NCI-H345 treated with DMSO at 0.1 percent for 48 hours (cell line): Measurements from ENCODE around the gene BTBD9.

Experiments
- DNase-seq: peaks from one replicate; lab custom pipeline; 2025; ENCODE audit not compliant: unreplicated experiment; lab: John Stamatoyannopoulos, UW

The BTBD9 gene

DNA sequence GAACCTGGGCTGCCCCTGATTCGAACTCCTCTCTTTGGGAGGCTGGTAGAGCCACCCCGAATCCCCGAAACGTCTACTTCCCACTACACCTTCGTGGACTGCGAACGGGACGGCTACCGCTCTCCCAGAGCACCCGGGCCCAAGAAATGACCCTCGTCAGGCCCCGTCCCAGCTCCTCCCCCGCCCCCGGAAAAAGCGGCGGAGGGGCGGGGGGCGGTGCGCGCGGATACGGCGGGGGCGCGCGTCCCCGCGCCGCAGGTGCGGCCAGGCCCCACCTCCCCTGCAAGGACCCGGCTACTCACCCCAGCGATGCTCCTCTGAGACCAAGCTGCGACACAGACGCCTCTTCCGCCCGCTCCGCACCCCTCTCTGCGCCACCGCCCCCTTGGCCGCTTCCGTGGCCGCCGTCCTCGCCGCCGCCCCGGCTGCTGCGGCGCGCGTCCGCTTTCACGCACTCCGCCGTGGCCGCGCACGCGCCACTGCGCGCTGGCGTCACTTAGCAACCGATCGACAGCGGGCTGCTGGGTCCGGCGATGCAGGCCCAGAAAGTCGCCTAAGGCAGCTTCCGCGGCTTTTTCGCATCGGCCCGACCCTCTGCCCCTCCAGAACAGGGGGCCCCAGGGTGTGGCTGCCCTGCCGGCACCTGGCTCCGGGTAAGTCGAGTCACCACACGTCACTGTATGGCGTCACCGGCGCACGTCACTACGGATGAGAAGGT lies at the start of gene BTBD9:
BTBD9 (minus strand) TSS at position 432 of the 718 bp plus-strand sequence.
- peak; percentile 72 for DNase-seq

- DNase-seq: no peak
Measured at GRCh38 chr6:38688579-38689087, 48.9 kb upstream of the BTBD9 start.

GRCh38 chr6:38687549-38687948 lies 47.8 kb upstream of the BTBD9 start:
- no peak for DNase-seq

- DNase-seq: no peak
Measured at GRCh38 chr6:38687043-38687353, 47.3 kb upstream of the BTBD9 start.

- no peak for DNase-seq
Measured at GRCh38 chr6:38686270-38687042, 46.7 kb upstream of the BTBD9 start.

GRCh38 chr6:38684904-38685303 lies 45.2 kb upstream of the BTBD9 start:
- DNase-seq: no peak

GRCh38 chr6:38684237-38684636 lies 44.5 kb upstream of the BTBD9 start:
- DNase-seq: no peak

DNA sequence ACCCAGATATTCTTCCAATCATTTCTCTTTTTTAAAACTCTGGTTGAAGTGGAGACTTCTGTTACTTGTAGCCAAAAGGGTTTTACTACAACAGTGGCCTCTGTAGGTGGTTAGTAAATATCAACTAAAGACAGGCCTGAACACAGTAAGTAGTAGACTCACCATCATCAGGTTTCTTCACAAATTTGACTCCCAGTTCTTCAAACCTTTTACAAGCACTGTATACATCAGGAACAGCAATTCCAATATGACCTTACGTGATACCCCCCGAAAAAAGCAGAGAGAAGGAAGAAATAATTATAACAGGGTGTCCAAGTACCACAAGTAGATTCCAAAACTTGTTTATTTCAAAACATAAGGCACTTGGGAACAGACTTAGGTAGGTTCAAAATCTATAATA lies 42.1 kb upstream of the BTBD9 start:
- DNase-seq: no peak

- no peak for DNase-seq
Measured at GRCh38 chr6:38679668-38680067, 39.9 kb upstream of the BTBD9 start.

DNA sequence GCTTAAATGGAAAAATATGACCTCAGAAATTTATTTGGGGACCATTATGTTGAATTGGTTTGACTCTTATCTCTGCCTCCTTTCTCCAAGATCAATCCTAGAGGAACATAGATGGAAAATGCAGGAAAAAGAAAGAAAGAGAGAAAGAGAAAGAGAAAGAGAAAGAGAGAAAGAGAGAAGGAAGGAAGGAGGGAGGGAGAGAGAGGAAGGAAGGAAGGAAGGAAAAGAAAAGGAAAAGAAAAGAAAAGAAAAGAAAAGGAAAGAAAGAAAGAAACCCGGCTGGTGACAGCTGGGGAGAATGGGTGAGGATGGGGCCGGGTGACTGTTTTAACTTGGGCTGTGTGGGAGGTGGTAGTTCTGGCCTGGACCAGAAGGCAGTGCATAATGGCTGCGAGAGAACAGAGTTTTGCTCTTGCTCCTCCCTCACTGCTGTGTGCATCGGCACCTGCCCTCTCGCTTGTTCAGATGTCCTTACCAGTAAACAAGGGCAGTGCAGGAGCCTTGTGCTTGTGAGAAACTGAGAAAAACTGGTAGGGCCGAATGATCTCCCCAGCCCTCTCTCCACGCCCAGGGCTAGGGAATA lies 38.5 kb upstream of the BTBD9 start:
- no peak for DNase-seq

- DNase-seq: no peak
Measured at GRCh38 chr6:38676974-38677544, 37.3 kb upstream of the BTBD9 start.

GRCh38 chr6:38676236-38676973 lies 36.7 kb upstream of the BTBD9 start:
- no peak for DNase-seq

GRCh38 chr6:38673397-38674165 lies 33.9 kb upstream of the BTBD9 start:
- no peak for DNase-seq

- DNase-seq: peak; percentile 46
Measured at GRCh38 chr6:38671885-38672467, 32.2 kb upstream of the BTBD9 start.

DNA sequence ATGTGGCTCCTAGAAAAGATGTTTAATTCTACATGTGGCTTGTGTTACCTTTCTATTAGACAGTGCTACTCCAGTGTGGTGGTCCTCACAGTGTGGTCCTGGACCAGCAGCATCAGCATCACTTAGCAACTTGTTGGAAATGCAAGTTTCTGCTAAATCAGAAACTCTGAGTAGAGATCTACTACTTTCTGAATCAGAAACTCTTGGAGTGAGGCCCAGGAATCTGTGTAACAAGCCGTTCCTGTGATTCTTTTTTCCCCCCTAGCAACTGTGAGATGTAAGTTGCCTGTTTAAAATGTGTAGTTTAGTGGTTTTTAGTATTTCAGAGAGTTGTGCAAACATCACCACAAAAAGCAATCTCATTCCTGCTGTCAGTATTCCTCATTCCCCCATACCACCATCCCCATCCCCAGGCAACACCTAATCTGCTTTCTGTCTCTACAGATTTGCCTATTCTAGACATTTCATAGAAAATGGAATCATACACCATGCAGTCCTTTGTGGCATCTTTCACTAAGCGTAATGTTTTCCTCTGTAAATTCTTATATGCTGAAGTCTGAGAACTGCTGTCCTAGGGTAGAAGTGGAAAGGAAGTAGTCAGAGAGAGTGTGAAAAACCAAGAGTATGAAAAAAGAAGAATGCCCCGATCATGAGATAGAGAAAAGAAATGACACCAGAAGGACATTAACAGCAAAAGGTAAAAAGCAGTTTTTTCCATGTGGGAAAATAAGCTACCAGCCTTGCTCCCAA lies 18.9 kb upstream of the BTBD9 start:
- no peak for DNase-seq

- DNase-seq: no peak
Measured at GRCh38 chr6:38656896-38657295, 17.2 kb upstream of the BTBD9 start.

GRCh38 chr6:38654263-38654662 lies 14.5 kb upstream of the BTBD9 start:
- no peak for DNase-seq

- no peak for DNase-seq
Measured at GRCh38 chr6:38651121-38651784, 11.5 kb upstream of the BTBD9 start.
